Activated CD4-positive, alpha-beta T cell treated with anti-CD3 and anti-CD28 coated beads, Interleukin-2, amount 10 ng/mL, durations not matched to agents 24 days and 14 days (primary cell): ENCODE results near the gene PCDH9. TPM values are rescaled to one million over a fixed set of nuclear protein-coding genes. Genes with fewer than 3 reads are reported as not detected.

ENCODE experiments used
- DNase-seq: peaks from one replicate; pipeline ENCODE4 v3.0.0; 2022
- H3K27ac Mint-ChIP-seq: one replicate; pipeline ENCODE4 v1.8.0; 2022; ENCODE audit warnings: mild to moderate bottlenecking, mixed read lengths
- H3K27me3 Mint-ChIP-seq: one replicate; pipeline ENCODE4 v1.8.0; 2022; ENCODE audit warnings: mixed read lengths
- H3K36me3 Mint-ChIP-seq: one replicate; pipeline ENCODE4 v1.8.0; 2022; ENCODE audit warnings: low read depth, mild to moderate bottlenecking, mixed read lengths
- H3K4me1 Mint-ChIP-seq: one replicate; pipeline ENCODE4 v1.8.0; 2021; ENCODE audit warnings: mixed read lengths
- H3K4me3 Mint-ChIP-seq: one replicate; pipeline ENCODE4 v1.8.0; 2022; ENCODE audit warnings: mild to moderate bottlenecking, moderate library complexity, mixed read lengths
- H3K9me3 Mint-ChIP-seq: one replicate; pipeline ENCODE4 v1.8.0; 2021; ENCODE audit warnings: mixed read lengths
- intact Hi-C: fragments of 100-400 bp; cut with micrococcal nuclease; formaldehyde crosslinking; loops from one replicate; pipeline ENCODE4 v1.15.1; 2023
- total RNA-seq: library from RNA; stranded (reverse); gene quantifications from 2 replicates; pipeline ENCODE4 v1.2.3, GENCODE V29; 2022

PCDH9 gene
- total RNA-seq, 1 donor from 2014 or later, result 0.09 TPM

DNA sequence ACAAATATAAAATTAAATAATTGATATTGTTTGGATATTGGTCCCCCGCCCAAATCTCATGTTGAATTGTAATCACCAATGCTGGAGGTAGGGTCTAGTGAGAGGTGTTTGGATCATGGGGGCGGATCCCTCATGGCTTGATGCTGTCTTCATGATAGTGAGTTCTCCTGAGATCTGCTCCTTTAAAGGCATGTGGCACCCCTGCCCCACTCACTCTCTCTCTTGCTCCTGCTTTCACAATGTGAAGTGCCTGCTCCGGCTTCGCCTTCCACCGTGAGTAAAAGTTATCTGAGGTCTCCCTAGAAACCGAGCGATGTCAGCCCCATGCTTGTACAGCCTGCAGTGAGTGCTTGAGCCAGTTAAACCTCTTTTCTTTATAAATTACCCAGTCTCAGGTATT, 248.2 kb downstream of the PCDH9 start:
- no peak overlapping the region for H3K4me3 Mint-ChIP-seq
- H3K4me1 Mint-ChIP-seq, result no peaks in the 10 kb centered on the region
- intact Hi-C loops, result no loop called here
- no peaks in the 10 kb centered on the region for H3K36me3 Mint-ChIP-seq
- DNase-seq, result no peak
- H3K9me3 Mint-ChIP-seq, result no peaks in the 10 kb centered on the region
- no peak overlapping the region for H3K27ac Mint-ChIP-seq
- no peaks in the 10 kb centered on the region for H3K27me3 Mint-ChIP-seq

DNA sequence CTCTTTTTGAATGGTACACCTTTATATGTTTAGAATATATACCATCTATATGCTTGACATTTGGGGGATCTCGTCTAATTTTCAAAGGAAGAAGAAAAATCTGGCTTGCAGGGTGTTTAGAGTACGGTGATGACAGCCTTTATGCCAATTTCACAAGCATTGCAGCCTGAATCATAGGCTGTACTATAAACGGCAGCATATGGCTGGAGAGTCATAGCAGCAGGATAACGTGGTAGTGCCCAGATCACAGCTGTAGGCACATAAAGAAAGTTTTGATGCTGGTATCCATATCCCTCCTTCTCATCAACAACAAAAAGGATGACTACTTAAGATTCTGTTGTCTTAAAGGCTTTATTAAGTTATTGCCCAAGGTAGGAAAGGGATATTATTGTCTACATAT, 253.0 kb downstream of the PCDH9 start:
- DNase-seq, result no peak
- H3K4me3 Mint-ChIP-seq, result no peak overlapping the region
- intact Hi-C loops, result no loop called here
- no peaks in the 10 kb centered on the region for H3K9me3 Mint-ChIP-seq
- no peaks in the 10 kb centered on the region for H3K36me3 Mint-ChIP-seq
- H3K27ac Mint-ChIP-seq, result no peak overlapping the region
- no peaks in the 10 kb centered on the region for H3K4me1 Mint-ChIP-seq
- H3K27me3 Mint-ChIP-seq, result no peaks in the 10 kb centered on the region

GRCh38 chr13:66974889-66975288, 255.2 kb downstream of the PCDH9 start:
- Mint-ChIP-seq H3K9me3 (no peaks in the 10 kb centered on the region), H3K4me3 (no peak overlapping the region), H3K27ac (no peak overlapping the region), H3K36me3 (no peaks in the 10 kb centered on the region), H3K27me3 (no peaks in the 10 kb centered on the region), H3K4me1 (no peaks in the 10 kb centered on the region)
- intact Hi-C loops, result no loop called here
- DNase-seq, result no peak

- no peak overlapping the region for H3K27ac Mint-ChIP-seq
- no peaks in the 10 kb centered on the region for H3K27me3 Mint-ChIP-seq
- intact Hi-C loops, result no loop called here
- DNase-seq, result no peak
- H3K36me3 Mint-ChIP-seq, result no peaks in the 10 kb centered on the region
- H3K4me3 Mint-ChIP-seq, result no peak overlapping the region
- H3K9me3 Mint-ChIP-seq, result no peaks in the 10 kb centered on the region
- no peaks in the 10 kb centered on the region for H3K4me1 Mint-ChIP-seq
Measured at GRCh38 chr13:66974174-66974573, 256.0 kb downstream of the PCDH9 start.

DNA sequence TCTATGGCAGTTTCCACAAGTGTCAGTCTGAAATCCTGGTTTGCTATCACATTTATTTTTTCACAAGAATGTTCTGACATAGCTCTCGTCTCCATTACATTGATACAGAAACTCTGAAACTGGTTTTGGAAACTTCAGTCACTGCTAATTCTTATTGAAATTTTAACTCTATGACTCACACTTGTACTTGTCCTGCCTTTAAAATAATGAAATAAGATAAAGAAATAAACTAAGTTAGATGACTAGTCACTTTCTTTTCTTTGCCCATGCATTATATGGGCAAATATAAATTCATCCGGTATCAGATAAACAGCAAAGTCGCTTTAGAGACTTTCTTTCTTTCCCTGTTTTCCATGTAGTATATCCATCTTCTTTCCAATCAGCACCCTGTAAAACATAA, 257.5 kb downstream of the PCDH9 start:
- H3K36me3 Mint-ChIP-seq, result no peaks in the 10 kb centered on the region

DNA sequence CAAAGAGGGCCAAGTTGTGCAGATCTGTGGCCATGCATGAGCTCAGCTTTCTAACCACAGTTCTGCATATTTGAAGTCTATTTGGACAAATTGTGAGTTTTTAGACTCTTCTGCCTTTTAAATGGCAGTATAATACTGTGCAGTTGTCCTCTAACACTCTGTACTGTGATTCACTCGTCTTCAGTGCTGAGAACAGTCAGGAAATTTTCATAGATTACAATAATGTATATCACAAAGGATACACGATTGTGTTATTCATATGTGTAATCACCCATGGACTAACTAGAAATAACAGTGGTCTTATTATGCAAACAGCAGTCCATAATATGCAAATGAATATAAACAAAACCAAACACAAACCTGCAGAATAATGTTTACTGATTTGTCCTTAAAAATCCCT, 259.1 kb downstream of the PCDH9 start:
- Mint-ChIP-seq H3K27me3 (no peaks in the 10 kb centered on the region), H3K4me1 (no peaks in the 10 kb centered on the region), H3K36me3 (no peaks in the 10 kb centered on the region), H3K4me3 (no peak overlapping the region), H3K9me3 (no peaks in the 10 kb centered on the region), H3K27ac (no peak overlapping the region)
- intact Hi-C loops, result no loop called here
- DNase-seq, result no peak

More for the DNA sequence above, 257.5 kb downstream of the PCDH9 start:
- H3K27me3 Mint-ChIP-seq, result no peaks in the 10 kb centered on the region
- H3K4me1 Mint-ChIP-seq, result no peaks in the 10 kb centered on the region
- no peak for DNase-seq
- H3K27ac Mint-ChIP-seq, result no peak overlapping the region
- H3K4me3 Mint-ChIP-seq, result no peak overlapping the region
- H3K9me3 Mint-ChIP-seq, result no peaks in the 10 kb centered on the region
- intact Hi-C loops, result no loop called here

DNA sequence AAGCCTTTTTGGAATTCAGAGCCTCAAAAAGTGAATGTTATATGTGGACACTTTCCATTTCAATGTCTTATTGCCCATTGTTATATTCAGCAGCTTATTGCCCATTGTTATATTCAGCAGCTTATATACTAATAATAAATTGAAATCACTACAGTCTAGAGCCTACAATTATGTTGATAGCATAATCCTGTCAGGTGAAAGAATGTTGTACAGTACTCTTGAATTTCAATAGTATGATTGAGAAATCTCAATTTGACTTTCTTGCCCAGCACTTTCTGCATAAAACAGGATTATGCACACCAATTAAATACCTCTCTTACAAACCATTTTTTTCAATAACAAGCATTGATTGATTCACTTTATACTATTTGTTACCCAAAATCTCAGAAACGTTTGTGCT, 260.8 kb downstream of the PCDH9 start:
- Mint-ChIP-seq H3K4me3 (no peak overlapping the region), H3K4me1 (no peaks in the 10 kb centered on the region), H3K9me3 (no peaks in the 10 kb centered on the region), H3K27me3 (no peaks in the 10 kb centered on the region), H3K27ac (no peak overlapping the region), H3K36me3 (no peaks in the 10 kb centered on the region)
- intact Hi-C loops, result no loop called here
- no peak for DNase-seq

DNA sequence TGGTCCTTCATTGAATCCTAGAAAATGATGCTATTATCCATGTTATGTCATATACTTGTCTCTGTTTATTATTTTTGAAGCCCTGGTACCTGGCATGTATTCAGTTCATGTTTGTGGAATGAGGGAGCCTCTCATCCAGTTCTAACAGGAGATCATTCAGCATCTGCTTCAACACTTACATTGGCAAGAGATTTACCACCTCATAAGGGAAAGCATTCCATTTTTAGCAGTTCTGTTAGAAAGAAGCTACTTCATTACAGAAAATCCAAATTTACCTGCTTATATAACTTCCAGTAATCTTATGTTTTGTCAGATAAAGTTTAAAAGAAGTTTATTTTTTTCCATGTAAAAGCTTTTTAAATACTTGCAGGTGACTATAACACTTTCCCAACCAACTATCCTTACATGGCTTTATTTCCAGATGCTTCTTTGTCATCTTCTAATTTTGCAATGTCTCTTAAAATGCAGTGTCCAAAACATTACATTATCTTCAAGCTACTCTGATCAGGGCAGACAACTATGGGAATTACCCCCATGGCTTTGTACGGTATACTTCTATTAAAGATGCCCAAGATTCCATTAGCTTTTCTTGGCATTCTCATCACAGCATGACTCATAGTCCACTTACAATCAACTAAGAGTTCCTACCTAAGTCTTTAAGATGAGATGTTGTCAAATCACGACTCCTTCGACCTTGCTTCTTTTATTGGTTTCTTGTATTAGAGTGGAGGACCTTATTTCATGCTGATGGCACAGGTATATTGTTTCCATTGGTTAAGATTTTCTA, 262.1 kb downstream of the PCDH9 start:
- intact Hi-C loops, result no loop called here
- Mint-ChIP-seq H3K9me3 (no peaks in the 10 kb centered on the region), H3K36me3 (no peaks in the 10 kb centered on the region), H3K27me3 (no peaks in the 10 kb centered on the region), H3K4me3 (no peak overlapping the region), H3K27ac (no peak overlapping the region), H3K4me1 (no peaks in the 10 kb centered on the region)
- no peak for DNase-seq

GRCh38 chr13:66965181-66965580, 265.0 kb downstream of the PCDH9 start:
- no peak overlapping the region for H3K4me3 Mint-ChIP-seq
- no peaks in the 10 kb centered on the region for H3K4me1 Mint-ChIP-seq
- H3K27me3 Mint-ChIP-seq, result no peaks in the 10 kb centered on the region
- no peaks in the 10 kb centered on the region for H3K36me3 Mint-ChIP-seq
- no peaks in the 10 kb centered on the region for H3K9me3 Mint-ChIP-seq
- intact Hi-C loops, result no loop called here
- DNase-seq, result no peak
- no peak overlapping the region for H3K27ac Mint-ChIP-seq

GRCh38 chr13:66962953-66963352, 267.2 kb downstream of the PCDH9 start:
- peaks cover 1% of the 10 kb centered on the region for H3K4me1 Mint-ChIP-seq
- H3K4me3 Mint-ChIP-seq, result no peak overlapping the region
- no peaks in the 10 kb centered on the region for H3K36me3 Mint-ChIP-seq
- no peaks in the 10 kb centered on the region for H3K9me3 Mint-ChIP-seq
- no peak overlapping the region for H3K27ac Mint-ChIP-seq
- intact Hi-C loops, result no loop called here
- no peak for DNase-seq
- no peaks in the 10 kb centered on the region for H3K27me3 Mint-ChIP-seq

- H3K27me3 Mint-ChIP-seq, result no peaks in the 10 kb centered on the region
- H3K4me3 Mint-ChIP-seq, result no peak overlapping the region
- H3K9me3 Mint-ChIP-seq, result no peaks in the 10 kb centered on the region
- DNase-seq, result no peak
- intact Hi-C loops, result no loop called here
- H3K36me3 Mint-ChIP-seq, result no peaks in the 10 kb centered on the region
- H3K4me1 Mint-ChIP-seq, result peaks cover 3% of the 10 kb centered on the region
- H3K27ac Mint-ChIP-seq, result no peak overlapping the region
Measured at GRCh38 chr13:66958611-66959010, 271.5 kb downstream of the PCDH9 start.

GRCh38 chr13:66952507-66952906, 277.6 kb downstream of the PCDH9 start:
- Mint-ChIP-seq H3K9me3 (no peaks in the 10 kb centered on the region), H3K4me1 (no peaks in the 10 kb centered on the region), H3K36me3 (no peaks in the 10 kb centered on the region), H3K27me3 (no peaks in the 10 kb centered on the region), H3K27ac (no peak overlapping the region), H3K4me3 (no peak overlapping the region)
- DNase-seq, result no peak
- intact Hi-C loops, result no loop called here

DNA sequence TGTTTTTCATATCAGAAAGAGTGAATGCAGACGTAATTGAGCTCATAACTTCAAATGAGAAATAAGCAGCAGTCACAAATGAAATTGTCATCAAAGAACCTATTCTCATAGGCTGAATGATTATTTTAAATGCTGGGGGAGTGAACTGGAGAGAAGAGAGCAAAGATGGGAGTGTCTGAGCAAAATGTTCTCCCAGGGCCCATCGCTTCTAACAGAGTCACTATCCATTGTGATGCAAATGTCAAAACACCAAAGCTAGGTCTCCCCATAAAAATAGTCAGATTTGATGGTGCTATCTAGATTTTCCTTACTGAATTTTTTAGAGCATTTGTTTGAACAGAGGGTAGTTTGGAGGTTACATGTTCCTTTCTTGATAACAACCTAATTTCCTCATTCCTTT, 278.7 kb downstream of the PCDH9 start:
- no peaks in the 10 kb centered on the region for H3K4me1 Mint-ChIP-seq
- no peaks in the 10 kb centered on the region for H3K36me3 Mint-ChIP-seq
- no peak overlapping the region for H3K27ac Mint-ChIP-seq
- intact Hi-C loops, result no loop called here
- DNase-seq, result no peak
- H3K4me3 Mint-ChIP-seq, result no peak overlapping the region
- H3K9me3 Mint-ChIP-seq, result no peaks in the 10 kb centered on the region
- H3K27me3 Mint-ChIP-seq, result no peaks in the 10 kb centered on the region

DNA sequence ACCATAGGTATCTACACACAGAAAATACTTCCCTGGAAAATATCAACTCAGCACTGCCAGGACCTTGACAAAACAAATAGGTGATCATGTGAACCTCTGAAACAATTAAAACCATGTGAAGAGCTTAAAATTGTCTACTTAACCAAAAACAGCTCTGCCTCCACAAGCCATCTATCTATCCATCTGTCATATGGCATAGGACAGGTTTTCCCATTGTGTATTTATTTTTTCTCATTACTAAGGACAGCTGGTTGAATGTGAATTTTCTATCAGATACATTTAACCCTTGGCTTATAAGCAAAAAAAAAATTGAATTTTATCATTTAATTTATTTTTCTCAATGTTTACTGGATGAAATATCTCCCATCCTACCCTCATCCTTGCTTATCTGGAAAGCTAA, 279.5 kb downstream of the PCDH9 start:
- Mint-ChIP-seq H3K27me3 (no peaks in the 10 kb centered on the region), H3K9me3 (no peaks in the 10 kb centered on the region), H3K4me1 (no peaks in the 10 kb centered on the region), H3K4me3 (no peak overlapping the region), H3K36me3 (no peaks in the 10 kb centered on the region), H3K27ac (no peak overlapping the region)
- intact Hi-C loops, result no loop called here
- DNase-seq, result no peak

DNA sequence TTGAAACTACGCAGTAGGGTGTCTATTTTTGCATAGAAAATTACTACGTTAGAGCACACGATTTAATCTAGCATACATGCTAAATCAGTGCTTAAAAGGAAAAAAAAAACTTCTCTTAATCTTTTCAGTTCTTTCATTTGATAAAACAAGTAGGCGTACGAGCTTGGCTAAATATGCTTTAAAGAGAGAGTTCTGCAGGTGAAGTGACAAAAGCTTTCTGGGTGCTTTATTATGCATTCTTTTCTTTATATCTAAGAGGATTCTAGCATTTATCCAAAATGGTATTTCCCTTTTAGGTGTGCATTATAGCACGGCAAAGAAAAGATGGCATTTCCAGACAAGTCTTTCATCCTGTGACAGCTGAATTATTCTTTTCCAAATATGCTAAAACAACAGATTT, 281.2 kb downstream of the PCDH9 start:
- Mint-ChIP-seq H3K4me1 (no peaks in the 10 kb centered on the region), H3K27me3 (no peaks in the 10 kb centered on the region), H3K27ac (no peak overlapping the region), H3K36me3 (no peaks in the 10 kb centered on the region), H3K4me3 (no peak overlapping the region), H3K9me3 (no peaks in the 10 kb centered on the region)
- no peak for DNase-seq
- intact Hi-C loops, result no loop called here
